ENCODE measurements around the gene IPO5. TPM values are rescaled to one million over a fixed set of nuclear protein-coding genes. Genes with fewer than 3 reads are reported as not detected.
"Not testable (repeated sequence)": the region's sequence is repeated elsewhere in the genome, so short reads cannot be mapped to it uniquely, and the experiment has no call there.

IPO5 gene
- total RNA-seq, 1 donor from 2014 or later: 69.5 TPM

- no peak for ATAC-seq
Measured at GRCh38 chr13:98018293-98018692, 64.8 kb downstream of the IPO5 start.

GRCh38 chr13:98019186-98019585 is 65.7 kb downstream of the IPO5 start:
- no peak for ATAC-seq

- ATAC-seq: no peak
Measured at GRCh38 chr13:98020271-98020670, 66.8 kb downstream of the IPO5 start.

GRCh38 chr13:98022210-98022609 is 68.7 kb downstream of the IPO5 start:
- no peak for ATAC-seq

GRCh38 chr13:98025480-98026025 is 72.1 kb downstream of the IPO5 start:
- no peak for ATAC-seq

- ATAC-seq: no peak
Measured at GRCh38 chr13:98026457-98026857, 73.0 kb downstream of the IPO5 start.

- ATAC-seq: no peak
Measured at GRCh38 chr13:98032168-98032567, 78.7 kb downstream of the IPO5 start.

- no peak for ATAC-seq
Measured at GRCh38 chr13:98033277-98034247, 80.1 kb downstream of the IPO5 start.

GRCh38 chr13:98035373-98035772 is 81.9 kb downstream of the IPO5 start:
- no peak for ATAC-seq

- not testable (repeated sequence) for ATAC-seq
Measured at GRCh38 chr13:98036564-98037302, 83.3 kb downstream of the IPO5 start.

GRCh38 chr13:98039261-98039660 is 85.8 kb downstream of the IPO5 start:
- ATAC-seq: no peak

- no peak for ATAC-seq
Measured at GRCh38 chr13:98039964-98040363, 86.5 kb downstream of the IPO5 start.

GRCh38 chr13:98041081-98041820 is 87.8 kb downstream of the IPO5 start:
- ATAC-seq: no peak

GRCh38 chr13:98044301-98044700 is 90.8 kb downstream of the IPO5 start:
- ATAC-seq: peak; percentile 32

GRCh38 chr13:98047785-98048184 is 94.3 kb downstream of the IPO5 start:
- ATAC-seq: not testable (repeated sequence)

GRCh38 chr13:98048265-98048664 is 94.8 kb downstream of the IPO5 start:
- ATAC-seq: no peak

GRCh38 chr13:98050041-98050466 is 96.6 kb downstream of the IPO5 start:
- ATAC-seq: no peak

GRCh38 chr13:98052412-98052811 is 98.9 kb downstream of the IPO5 start:
- ATAC-seq: no peak

GRCh38 chr13:98054301-98054700 is 100.8 kb downstream of the IPO5 start:
- no peak for ATAC-seq

- no peak for ATAC-seq
Measured at GRCh38 chr13:98055623-98056022, 102.1 kb downstream of the IPO5 start.

GRCh38 chr13:98056839-98057410 is 103.5 kb downstream of the IPO5 start:
- no peak for ATAC-seq

- no peak for ATAC-seq
Measured at GRCh38 chr13:98059276-98059675, 105.8 kb downstream of the IPO5 start.
